VCaP (cell line): ENCODE results near the gene DOCK10.

ENCODE experiments used
- H3K27ac ChIP-seq: fragments of 450-650 bp; 2 replicates; pipeline ENCODE4 v1.5.1; 2017
- TF ChIP-seq, protein P1 (sequence below): fragments of 450-650 bp; conservative IDR thresholded peaks from 2 replicates; pipeline ENCODE4 v1.5.1; 2017; ENCODE audit warnings: mild to moderate bottlenecking, moderate library complexity

The DOCK10 gene

GRCh38 chr2:224975761-224976160, 66.5 kb downstream of the DOCK10 start:
- no peak overlapping the region for H3K27ac ChIP-seq
- TF ChIP-seq, protein P1, sequence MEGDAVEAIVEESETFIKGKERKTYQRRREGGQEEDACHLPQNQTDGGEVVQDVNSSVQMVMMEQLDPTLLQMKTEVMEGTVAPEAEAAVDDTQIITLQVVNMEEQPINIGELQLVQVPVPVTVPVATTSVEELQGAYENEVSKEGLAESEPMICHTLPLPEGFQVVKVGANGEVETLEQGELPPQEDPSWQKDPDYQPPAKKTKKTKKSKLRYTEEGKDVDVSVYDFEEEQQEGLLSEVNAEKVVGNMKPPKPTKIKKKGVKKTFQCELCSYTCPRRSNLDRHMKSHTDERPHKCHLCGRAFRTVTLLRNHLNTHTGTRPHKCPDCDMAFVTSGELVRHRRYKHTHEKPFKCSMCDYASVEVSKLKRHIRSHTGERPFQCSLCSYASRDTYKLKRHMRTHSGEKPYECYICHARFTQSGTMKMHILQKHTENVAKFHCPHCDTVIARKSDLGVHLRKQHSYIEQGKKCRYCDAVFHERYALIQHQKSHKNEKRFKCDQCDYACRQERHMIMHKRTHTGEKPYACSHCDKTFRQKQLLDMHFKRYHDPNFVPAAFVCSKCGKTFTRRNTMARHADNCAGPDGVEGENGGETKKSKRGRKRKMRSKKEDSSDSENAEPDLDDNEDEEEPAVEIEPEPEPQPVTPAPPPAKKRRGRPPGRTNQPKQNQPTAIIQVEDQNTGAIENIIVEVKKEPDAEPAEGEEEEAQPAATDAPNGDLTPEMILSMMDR = no peak

DNA sequence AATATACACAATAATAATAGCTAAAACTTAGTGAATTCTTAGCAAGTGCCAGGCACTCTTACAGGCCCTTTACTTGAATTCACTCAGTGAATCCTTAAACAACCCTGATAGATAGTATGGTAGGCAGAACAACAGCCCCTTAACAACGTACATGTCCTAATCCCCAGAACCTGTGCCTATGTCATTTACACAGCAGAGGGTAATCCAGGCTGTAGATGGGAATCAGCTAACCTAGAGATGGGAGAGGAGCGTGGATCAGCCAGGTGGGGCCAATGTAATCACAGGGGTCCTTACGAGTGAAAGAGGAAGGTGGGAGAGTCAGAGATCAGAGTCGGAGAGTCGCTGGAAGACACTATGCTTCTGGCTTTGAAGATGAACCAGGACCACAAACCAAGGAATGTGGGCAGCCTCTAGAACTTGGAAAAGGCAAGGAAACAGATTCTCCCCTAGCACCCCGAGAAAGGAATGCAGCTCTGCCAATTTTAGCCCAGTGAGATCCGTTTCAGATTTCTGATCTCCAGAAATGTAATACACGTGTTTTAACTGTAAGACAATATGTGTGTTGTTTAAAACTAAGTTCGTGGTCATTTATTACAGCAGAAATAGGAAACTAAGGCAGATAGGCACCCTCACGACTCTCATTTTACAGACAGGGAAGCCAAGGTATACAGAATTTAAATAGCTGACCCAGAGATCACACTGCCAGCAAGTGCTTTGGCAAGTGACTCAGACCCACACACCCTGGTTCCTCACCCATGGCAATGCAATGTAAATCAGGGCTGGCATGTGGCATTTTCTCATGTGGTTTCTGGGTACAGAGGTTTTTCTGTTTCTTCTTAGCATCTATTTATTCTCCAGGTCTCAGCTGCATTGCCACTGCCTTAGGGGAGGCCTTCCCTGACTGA, 68.9 kb downstream of the DOCK10 start:
- H3K27ac ChIP-seq = no peak overlapping the region
- TF ChIP-seq, protein P1 = no peak

GRCh38 chr2:224971214-224971613, 71.1 kb downstream of the DOCK10 start:
- H3K27ac ChIP-seq = no peak overlapping the region
- TF ChIP-seq, protein P1 = no peak

- H3K27ac ChIP-seq = no peak overlapping the region
- TF ChIP-seq, protein P1 = no peak
Measured at GRCh38 chr2:224970311-224970710, 72.0 kb downstream of the DOCK10 start.

DNA sequence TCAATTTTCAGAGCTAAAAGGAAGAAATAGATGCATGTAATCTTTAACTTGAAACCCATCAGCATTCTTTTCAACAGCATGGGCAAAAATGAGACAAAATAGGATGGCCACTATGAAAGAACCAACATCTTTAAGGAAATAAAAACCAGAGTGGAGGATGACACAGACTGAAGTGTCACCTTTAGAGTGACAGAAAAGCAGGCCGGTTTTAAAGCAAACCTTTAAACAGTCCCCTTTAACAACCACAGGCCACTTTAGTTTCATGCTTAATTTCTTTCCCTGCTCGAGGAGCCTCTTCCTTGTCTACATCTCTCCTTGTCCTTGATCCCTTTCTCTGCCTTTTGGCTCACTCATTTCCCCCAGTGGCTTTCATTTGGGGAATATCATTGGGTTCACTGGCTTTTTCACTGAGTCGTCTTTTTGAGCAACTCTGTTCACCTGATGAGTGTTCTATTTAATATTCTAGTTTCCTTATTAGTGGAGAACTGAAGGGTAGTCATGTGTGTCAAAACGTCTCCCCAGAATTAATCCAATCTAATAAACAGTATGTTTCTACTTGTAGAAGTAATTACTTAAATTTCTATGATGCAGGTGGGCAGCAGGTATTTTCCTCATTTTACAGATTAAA, 72.5 kb downstream of the DOCK10 start:
- no peak overlapping the region for H3K27ac ChIP-seq
- TF ChIP-seq, protein P1 = no peak

GRCh38 chr2:224969095-224969494, 73.2 kb downstream of the DOCK10 start:
- TF ChIP-seq, protein P1 = no peak
- no peak overlapping the region for H3K27ac ChIP-seq

- H3K27ac ChIP-seq = no peak overlapping the region
- TF ChIP-seq, protein P1 = no peak
Measured at GRCh38 chr2:224968051-224968450, 74.2 kb downstream of the DOCK10 start.
